Eye (tissue), 1 donor: ENCODE measurements around the gene RAMAC.
"Not testable (repeated sequence)": the region's sequence is repeated elsewhere in the genome, so short reads cannot be mapped to it uniquely, and the experiment has no call there.

Experiments
- DNase-seq: peaks from one replicate; pipeline ENCODE4 v3.0.0-alpha.2; 2015

RAMAC gene

DNA sequence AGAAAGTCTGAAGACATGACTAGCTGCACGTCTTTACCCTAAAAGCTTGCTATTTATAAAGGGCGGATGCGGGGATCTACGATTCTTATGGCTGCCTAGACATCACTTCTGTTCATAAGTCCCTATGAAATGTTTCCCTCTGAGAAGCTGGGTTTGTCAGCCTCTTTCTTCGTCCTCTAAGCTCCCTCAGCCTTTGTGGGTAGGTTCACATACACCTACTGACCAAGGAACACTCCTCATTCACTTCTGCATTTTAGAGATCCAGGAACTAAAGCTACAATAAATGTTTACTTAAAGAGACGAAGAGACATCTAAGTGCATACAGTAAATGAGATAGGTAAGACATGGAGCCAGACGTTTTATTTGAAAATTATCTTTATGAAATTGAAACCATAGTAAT is 16.7 kb upstream of the RAMAC start:
- no peak for DNase-seq

DNA sequence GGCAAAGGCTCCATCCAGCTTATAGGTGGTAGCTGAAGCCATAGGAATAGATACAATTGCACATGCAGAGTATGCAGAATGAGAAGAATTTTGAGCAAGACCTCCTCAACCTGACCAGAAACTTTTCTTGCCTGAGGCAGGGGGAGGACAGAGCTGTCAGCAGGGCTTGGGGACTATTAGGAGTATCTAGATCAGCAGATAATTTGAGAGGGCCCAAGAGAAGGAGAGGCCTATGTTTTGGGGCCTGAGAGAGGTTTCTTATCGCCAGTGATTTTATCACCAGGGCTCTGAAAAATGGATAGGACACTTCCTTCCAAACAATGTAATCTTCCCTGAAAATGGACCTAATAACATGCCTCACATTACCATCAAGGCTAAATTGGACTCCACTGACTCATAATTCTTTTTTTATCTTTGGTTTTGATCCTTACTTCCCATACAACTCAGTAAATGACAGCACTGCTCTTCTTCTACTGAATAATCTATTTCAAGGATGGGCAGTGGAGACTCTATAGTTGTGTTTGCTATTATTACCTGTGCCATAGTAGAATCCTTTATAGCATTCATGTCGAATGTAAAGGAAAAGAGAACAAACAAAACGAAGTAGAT is 15.8 kb upstream of the RAMAC start:
- DNase-seq = no peak

DNA sequence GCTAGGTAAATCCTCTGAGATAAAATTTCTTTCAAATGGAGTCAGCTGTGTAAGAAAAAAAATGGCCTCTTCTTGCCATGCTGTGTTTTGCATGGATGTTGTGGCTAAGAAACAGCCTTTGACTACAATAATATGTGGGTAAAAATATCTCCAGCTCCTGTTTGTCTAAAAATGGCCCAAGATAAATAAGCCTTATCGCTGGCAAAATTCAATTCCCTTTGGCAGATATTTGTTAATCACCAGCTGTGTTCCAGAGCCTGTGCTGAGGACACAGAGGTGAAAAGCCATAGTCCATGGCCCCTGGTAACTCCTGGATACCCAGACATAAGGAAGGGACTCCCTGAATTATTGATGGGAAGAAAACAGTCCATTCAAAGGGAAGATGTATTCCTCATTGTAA is 15.3 kb upstream of the RAMAC start:
- peak; percentile 10 for DNase-seq

DNA sequence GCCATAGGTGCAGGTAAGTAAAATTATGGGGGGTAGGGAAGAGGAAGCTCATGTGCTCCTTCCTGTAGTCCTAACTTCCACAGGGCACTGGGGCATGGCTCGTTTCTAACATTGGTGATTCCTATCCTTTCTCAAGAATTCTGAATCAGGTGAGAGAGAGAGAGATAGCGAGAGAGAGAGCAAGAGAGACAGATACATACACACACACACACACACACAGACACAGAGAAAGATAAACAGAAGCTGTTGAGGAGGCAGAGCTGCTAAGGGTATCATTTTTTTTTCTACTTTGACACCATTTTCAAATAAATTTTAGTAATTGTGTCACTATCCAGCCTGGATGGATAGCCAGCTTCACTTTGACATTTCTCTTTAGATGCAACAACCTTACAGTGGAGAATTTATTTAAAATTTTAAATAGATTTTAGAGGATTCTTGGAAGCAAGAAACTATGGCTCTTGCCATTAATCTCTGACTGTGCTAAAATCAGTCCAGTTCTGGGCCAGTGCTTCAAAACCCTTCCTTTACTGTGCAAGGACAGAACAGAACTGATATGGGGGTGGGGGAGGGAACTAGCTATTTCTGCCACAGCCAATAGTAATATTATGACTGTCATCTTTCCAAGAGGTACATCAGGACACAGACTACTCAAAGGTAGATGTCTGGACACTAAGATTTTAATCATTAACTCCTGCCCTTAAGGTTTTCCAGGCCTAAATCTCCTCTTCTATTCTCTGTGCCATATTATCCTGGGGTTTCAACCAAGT is 14.6 kb upstream of the RAMAC start:
- DNase-seq = no peak

DNA sequence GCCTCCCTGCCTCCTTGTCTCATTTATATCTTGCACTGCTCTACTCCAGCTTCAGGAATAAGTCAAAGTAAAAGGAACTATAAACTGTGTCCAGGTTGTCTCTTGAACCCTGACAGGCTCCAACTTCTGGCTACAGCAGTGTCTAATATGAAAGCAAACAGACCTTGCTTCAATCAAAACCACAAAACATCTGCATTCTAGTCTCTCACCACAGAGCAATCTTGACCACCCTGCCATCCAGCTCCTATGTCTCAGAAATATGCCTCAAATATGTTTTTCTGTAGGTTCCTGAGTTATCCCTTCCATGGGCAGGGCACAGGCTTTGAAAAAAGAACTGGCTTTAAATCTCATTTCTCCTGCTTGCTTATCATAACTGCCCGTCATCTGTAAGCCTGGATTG is 13.0 kb upstream of the RAMAC start:
- DNase-seq = no peak

DNA sequence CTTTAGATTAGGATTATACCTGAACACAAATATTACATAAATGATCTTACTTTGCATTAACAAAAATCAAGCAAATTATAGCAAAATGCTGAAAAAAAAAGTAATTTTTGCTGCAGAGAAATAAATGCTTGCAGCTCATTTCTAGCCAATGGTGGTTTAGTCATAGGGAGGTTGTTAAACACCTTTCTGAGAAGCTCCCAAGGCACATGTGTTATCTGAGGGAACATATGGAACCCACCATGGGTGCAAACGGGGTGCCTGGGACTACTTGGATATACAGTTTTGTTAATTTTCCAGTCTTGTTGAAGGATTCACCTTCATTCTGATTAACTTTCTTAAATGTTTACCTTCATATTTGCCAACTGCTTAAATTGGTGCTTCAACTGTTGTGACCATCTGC is 8.9 kb upstream of the RAMAC start:
- DNase-seq = no peak

DNA sequence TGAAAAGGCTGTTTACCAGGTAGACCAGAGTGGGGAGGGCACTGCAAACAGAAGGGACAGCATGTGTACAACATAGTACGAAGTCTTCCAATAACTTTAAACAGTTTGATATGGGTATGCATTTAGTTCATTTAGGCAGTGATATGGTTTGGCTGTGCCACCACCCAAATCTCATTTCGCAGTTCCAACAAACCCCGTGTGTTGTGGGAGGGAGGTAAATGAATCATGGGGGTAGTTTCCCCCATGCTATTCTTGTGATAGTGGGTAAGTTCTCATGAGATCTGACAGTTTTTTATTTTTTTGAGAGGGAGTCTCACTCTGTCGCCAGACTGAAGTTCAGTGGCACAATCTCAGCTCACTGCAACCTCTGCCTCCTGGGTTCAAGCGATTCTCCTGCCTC is 7.6 kb upstream of the RAMAC start:
- DNase-seq = no peak

DNA sequence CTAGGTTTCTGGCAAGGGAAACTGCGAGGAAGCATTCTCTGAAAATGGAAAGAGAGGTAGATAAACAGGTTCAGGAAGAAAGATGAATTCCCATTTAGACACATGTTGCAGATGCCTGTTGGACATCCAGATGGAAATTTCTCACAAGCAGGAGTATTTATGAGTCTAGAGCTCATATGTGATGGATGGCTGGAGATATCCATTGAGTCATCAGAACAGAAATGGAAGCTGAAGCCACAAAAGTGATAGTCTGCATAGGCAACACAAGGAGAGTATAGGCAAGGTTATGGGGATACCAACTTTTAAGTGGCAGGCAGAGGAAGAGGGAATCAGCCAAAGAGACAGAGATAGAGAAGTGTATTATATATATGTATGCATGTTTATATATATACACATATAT is 6.3 kb upstream of the RAMAC start:
- no peak for DNase-seq

DNA sequence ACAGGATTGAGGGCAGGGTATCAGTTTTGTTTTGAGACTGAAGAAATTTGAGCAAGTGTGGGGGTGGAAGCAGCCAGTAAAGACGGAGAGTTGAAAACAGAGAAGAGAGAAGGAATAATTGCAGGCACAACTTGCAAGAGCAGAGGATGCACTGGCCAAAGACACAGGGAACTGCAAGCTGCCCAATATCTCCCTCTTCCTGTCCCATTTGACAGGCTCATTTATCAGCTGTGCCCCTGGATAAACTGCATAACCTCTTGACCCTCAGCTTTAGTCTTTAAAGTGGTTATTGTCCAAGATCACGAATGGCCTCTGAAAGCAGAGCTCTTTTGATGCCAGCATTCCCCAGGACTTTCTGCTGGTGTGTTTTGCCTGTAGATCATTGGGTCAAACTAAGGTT is 5.0 kb upstream of the RAMAC start:
- DNase-seq = no peak

DNA sequence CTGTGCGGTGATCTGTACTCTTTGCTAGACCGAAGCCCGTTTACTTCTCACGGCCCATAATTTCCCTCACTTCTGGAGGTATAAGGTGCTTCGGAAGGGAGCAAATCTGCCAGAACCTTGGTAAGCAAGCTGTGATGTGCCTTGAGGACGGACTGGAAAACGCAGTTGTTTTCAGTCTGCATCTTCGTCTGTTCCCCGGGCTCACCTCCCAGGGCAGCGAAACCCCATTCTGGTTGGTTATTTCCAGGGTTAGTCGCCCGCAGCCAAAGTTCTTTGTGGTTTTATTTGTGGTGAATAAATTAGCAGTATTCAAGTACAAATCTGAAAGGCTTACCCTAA is 401 bp downstream of the RAMAC start:
- DNase-seq = no peak

DNA sequence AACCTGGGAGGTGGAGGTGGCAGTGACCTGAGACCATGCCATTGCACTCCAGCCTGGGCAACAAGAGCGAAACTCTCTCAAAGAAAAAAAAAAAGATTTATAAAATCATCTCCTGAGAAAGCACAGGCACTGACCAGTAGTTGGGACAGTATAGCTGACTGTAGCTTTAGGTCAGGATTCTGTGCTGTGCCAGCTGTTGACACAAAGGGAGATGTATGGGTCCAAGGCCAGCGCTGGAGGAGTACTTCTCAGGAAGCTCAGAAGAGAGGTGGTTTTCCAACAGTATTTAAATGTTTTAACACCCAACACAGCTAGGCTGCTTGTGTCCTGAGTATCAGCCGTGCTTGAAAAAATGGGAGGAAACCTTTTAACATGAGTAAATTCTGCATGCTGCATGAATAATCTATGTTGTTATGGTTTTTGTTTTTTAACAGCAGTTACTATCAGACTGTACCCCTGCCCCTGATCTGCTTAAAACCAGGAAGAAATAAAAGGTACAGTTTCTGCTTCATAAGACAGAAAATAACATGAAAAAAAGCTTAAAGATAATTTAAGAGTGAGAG is 6.5 kb downstream of the RAMAC start:
- DNase-seq = no peak

DNA sequence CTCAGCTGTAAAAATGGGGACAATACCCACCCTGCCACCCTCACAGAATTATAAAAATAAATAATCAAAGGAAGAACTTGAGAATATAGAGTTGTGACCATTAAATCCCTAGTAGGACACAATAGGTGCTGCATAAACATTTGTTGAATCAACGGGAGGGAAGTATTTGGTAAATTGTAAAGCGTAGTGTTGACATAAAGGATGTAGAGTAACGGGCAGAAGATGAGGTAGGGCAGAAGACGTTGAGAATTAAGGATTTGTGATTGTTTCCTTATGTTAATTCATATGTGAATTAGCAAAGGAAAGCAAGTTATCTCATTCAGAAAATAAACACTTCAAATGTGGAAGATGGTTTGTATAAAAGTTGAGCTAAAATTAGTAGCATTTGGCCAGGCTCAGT is 7.1 kb downstream of the RAMAC start:
- no peak for DNase-seq

DNA sequence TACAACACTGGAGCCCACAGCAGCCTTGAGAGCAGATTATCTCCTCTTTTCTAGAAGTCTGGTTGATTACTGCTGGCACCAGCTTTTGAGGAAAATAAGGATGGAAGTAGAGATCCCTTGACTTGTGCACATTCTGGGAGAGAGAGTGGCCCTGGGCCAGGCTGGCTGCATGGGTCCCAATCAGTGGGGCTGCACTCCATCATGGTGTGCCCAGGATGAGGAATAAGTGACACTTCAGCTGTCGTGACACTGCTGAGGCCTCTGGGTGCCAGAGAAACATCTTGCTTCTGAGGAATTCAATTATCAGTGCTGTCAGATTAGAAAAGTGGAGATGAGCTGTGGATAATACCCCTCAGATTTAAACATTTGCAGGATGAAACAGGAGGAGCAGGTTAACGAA is 9.1 kb downstream of the RAMAC start:
- no peak for DNase-seq

DNA sequence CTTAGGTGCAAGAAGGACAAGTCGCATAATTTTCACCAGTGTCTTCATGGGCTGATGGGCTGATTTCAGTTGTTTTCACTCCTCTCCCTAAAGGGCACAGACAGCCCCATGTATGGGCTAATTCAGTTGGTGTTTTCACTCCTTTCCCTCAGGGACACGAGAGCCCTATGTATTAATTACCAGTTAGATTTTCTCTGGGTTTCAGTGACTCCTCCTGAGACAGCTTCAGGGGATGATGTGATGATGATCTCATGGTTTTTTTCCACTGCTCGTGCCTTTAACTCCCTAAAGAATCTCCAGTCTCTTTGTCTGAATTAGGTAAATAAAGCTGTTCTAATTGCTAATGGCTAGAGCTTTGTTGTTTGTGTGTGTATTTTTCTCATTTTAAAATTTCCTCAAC is 9.9 kb downstream of the RAMAC start:
- no peak for DNase-seq

DNA sequence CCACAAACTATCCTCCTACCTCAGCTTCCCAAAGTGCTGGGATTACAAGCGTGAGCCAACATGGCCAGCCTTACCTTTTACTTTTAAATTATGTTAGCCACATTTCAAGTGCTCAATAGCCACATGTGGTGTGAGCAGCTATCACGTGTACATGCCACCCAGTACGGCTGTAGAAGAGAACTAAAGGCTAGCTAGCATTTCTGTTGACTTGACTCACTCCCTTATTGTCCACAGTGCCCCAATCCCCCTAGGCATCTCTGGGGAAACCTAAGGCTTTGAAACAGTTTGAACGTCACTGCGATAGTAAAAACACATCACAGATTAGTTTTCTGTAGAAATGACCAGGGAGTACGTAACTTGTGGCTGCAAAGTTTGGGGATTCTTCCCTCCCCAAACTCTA is 13.4 kb downstream of the RAMAC start:
- DNase-seq = no peak

DNA sequence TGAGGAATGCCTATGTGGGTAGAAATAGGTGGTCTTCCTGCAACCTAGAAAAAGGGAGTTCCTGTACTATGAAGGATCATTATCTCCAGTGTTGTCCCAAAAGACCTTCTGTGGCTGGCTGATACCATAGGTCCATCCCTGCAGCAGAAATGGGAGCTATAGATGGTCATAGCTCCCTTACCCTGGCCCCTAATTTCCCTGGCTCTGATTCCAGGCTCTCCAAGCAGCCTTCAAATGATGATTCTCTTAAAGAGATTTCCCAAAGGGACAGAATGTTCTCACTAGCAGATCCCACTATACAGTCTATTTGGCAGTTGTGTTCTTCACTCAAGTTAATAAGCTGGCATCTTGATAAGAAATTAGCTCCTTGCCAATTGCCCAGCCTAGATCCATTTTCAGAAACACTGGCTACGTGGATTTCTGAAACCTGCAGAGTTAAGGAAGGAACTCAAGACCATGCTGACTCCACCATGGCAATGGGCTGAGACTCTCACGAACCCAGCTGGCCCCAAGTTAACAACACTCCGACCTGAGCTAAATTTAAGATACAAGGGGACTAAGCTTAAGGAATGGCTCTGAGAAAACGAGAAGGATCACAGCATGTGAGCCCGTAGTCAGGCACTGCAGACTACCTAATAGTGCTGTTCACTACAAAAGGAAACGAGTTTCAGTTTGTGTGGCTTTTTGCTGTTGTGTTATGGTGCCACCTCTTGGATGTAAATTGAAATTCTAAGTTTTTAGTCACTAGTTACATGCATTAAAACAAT is 14.1 kb downstream of the RAMAC start:
- peak; percentile 75 for DNase-seq

DNA sequence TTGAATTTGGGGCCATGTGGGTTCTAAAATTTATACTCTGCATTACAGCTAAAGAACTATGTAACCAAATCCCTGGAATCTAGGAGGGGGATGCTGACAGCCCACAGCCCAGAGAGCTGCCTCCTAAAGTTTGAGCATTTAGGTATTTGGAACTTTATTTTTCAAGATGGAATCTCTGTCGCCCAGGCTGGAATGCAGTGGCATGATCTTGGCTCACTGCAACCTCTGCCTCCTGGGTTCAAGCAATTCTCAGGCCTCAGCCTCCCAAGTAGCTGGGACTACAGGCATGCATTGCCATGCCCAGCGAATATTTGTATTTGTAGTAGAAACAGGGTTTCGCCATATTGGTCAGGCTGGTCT is 14.6 kb downstream of the RAMAC start:
- not testable (repeated sequence) for DNase-seq

DNA sequence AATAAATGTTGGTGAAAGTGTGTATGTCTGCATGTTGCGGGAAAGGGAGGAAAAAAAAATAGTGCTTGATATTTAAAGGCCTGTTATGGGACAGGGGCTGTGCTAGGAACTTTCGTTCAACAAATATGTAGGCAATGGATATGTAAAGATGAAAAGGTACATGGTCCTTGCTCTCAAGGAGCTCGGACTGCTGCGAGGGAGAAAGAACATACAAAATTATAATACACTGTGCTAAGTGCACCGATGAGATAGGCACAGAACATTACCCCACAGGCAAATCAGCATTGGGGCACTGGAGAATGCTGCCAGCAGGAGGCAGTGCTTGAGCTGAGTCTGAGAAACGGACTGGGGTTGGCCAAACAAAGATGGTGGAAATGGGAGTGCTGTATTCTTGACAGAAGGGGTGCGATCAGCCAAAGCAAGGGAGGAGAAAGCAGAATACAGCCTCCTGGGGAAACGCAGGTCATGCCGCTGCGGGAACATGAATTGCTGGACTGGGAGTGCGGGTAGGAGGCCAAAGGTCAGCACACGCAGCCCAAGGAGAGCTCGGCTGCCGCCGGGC is 24.8 kb downstream of the RAMAC start:
- peak; percentile 90 for DNase-seq

DNA sequence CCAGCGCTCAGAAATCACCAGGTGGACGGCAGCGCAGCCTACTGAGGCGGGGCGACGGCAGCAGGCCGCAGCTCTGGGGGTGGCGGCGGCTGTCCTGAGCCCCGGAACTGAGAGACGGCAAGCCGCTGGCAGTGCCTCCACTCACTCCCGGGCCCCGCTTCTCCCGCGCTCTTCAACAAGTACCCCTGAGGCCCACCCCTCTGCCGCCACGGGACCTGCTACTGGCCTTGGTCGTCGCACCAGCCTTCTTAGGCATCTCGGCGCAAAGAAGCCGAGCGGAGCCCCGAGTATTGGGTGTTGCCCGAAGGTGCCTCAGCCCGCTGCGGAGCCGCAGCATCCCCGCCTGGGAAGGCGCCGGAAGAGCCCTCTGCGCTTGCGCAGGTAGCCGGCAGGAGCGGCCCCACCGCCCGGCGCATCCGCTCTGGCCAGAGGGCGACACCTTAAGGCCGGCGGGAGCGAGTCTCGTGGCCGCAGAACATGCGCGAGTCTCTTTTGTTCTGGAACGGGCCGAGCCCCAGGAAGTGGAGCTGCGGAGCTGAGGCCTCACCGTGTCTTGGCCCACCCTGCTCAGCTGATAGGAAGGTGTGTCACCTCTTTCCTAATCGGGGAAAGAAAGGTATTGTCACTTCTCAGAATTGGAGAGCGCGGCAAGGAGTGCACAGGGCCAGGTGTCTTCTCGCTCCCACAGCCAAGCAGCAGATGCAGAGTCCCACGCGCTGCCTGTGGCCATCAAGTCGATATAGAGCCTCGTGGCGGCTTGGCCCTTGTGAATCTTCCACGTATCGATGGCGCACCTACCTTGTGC is 25.5 kb downstream of the RAMAC start, which contains the start of gene C15orf40:
Gene C15orf40 (minus strand): TSS at position 369 of the 805 bp plus-strand sequence. CDS start 32 bp downstream, at position 337.
- peak; percentile 96 for DNase-seq

DNA sequence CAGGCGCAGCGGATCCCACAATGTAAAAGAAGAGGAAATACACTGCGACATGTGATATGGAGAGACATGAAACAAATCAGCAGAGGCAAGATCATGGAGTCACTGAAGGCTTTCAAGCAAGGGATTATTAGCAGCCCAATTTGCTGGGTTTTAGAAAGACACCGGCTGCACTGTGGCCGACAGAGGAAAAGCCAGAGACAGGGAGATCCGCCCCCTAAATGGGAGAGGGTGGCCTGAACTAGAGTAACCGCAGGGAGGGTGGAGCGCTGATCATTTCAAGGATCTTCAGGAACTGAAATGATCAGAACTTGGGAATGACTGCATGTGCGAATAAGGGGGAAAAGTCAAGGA is 26.0 kb downstream of the RAMAC start:
- no peak for DNase-seq

DNA sequence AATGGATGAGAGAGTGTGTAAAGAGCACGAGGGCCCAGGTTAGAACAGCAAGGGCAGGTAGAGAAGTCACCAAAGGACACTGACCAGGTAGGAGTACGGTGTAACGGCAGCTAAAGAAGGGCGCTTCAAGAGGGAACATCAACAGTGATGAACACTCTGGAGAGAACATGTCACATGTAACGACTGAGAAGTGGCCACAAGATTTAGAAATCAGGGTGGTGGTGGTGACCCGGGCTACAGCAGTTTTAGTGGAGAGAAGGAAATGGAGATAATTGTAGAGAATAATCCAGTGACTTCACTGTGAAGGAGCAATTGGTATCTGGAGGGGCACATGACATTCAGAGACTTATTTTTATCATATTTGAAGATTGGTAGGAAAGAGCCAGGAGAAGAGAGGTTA is 26.6 kb downstream of the RAMAC start:
- no peak for DNase-seq

DNA sequence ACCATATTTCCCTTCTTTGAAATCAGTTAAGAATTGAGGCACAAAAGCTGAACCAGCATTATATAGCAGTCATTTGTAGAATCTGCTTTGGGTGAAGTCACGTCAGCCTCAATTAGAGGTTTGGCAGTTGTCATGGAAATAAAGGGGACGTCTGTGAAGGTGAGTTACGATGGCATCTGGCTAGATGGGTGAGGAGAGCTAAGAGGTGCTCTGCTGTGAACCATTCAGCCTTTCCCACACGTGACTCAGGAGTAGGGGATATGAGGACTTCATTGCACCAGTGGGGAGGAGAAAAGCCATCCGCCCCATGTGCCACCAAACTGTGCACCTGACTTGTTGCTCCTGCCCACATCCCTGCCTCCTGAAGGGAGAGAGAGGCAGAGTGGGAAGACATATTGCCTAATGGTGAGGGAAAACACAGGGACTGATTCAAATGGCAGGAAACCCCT is 28.2 kb downstream of the RAMAC start:
- no peak for DNase-seq

DNA sequence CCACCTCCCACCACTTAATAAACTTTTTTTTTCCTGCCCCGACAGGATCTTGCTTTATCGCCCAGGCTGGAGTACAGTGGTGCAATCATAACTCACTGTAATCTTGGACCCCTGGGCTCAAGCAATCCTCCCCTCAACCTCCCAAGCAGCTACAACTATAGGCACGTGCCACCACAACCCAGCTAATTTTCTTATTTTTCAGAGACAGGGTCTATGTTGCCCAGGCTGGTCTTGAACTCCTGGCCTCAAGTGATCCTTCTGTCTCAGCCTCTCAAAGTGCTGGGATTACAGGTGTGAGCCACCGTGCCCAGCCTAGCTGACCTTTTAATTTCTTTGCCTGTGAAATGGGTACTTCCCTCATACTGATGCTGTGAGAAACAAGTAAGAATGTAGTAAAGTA is 29.4 kb downstream of the RAMAC start:
- no peak for DNase-seq
